ENCODE results near the gene TPI1. TPM values are rescaled to one million over a fixed set of nuclear protein-coding genes. Genes with fewer than 3 reads are reported as not detected.

TPI1 gene
- 1,238 and 1,525 TPM in 2 replicates for total RNA-seq

GRCh38 chr12:6867413-6868210 is at the start of gene TPI1:
TSS of gene TPI1 (plus strand) at chr12:6867531. CDS start at chr12:6867567, 36 bp downstream.

GRCh38 chr12:6821591-6822425 is 45.5 kb upstream of the TPI1 start, which contains the start of gene GPR162:
TSS of gene GPR162 (plus strand) at chr12:6821821. CDS start at chr12:6823899, 2,078 bp downstream.

GRCh38 chr12:6827982-6828780 is 39.1 kb upstream of the TPI1 start, which contains the start of gene P3H3:
TSS of gene P3H3 (plus strand) at chr12:6828407. CDS start at chr12:6828441, 34 bp downstream.

GRCh38 chr12:6840761-6841515 is 26.4 kb upstream of the TPI1 start, which contains the start of gene GNB3:
TSS of gene GNB3 (plus strand) at chr12:6840925. CDS start at chr12:6841288, 363 bp downstream.

GRCh38 chr12:6851153-6851920 is 16.0 kb upstream of the TPI1 start, which contains the start of gene CDCA3:
TSS of gene CDCA3 (minus strand) at chr12:6851286. CDS start at chr12:6850952, 334 bp downstream.

GRCh38 chr12:6851921-6852650 is 15.2 kb upstream of the TPI1 start, which contains the start of gene USP5:
TSS of gene USP5 (plus strand) at chr12:6852150. CDS start at chr12:6852180, 30 bp downstream.

GRCh38 chr12:6873094-6874014 is 6.0 kb downstream of the TPI1 start, which contains the start of gene SPSB2:
TSS of gene SPSB2 (minus strand) at chr12:6873303. CDS start at chr12:6872901, 402 bp downstream.

GRCh38 chr12:6904280-6905276 is 37.2 kb downstream of the TPI1 start, which contains the start of gene LRRC23:
TSS of gene LRRC23 (plus strand) at chr12:6904822. CDS start at chr12:6905634, 812 bp downstream.

GRCh38 chr12:6914246-6914946 is 47.1 kb downstream of the TPI1 start, which contains the start of gene ENO2:
TSS of gene ENO2 (plus strand) at chr12:6914580. CDS start at chr12:6915833, 1,253 bp downstream.

Other genes starting within 250 kb of the TPI1 start
- gene LPAR5, start 231.6 kb upstream of the TPI1 start, total RNA-seq = 0.12 TPM in 1 of 2 replicates, not detected in the other
- gene ACRBP, start 220.1 kb upstream of the TPI1 start, total RNA-seq = 0.22 and 0.25 TPM in 2 replicates
- gene ING4, start 204.4 kb upstream of the TPI1 start, total RNA-seq = 20.8 and 30.4 TPM in 2 replicates
- 10.1 and 10.3 TPM in 2 replicates for gene ZNF384, start 178.2 kb upstream of the TPI1 start, total RNA-seq
- gene PIANP, start 166.7 kb upstream of the TPI1 start, total RNA-seq = under 0.01 TPM in 1 of 2 replicates, not detected in the other
- gene COPS7A, start 143.5 kb upstream of the TPI1 start, total RNA-seq = 76.7 and 77.9 TPM in 2 replicates
- 131 and 181 TPM in 2 replicates for gene MLF2, start 114.4 kb upstream of the TPI1 start, total RNA-seq
- 60.1 and 63.5 TPM in 2 replicates for gene PTMS, start 101.2 kb upstream of the TPI1 start, total RNA-seq
- under 0.01 and 0.11 TPM in 2 replicates for gene LAG3, start 95.0 kb upstream of the TPI1 start, total RNA-seq
- 0.25 TPM in 1 of 2 replicates, not detected in the other for gene CD4, start 78.0 kb upstream of the TPI1 start, total RNA-seq
- gene GPR162, start 45.7 kb upstream of the TPI1 start, total RNA-seq = 5.0 and 6.0 TPM in 2 replicates
- gene P3H3, start 39.1 kb upstream of the TPI1 start, total RNA-seq = 133 and 175 TPM in 2 replicates
- gene GNB3, start 26.6 kb upstream of the TPI1 start, total RNA-seq = 2.9 and 3.7 TPM in 2 replicates
- gene CDCA3, start 16.2 kb upstream of the TPI1 start, total RNA-seq = 9.0 and 35.9 TPM in 2 replicates
- gene USP5, start 15.4 kb upstream of the TPI1 start, total RNA-seq = 94.9 and 147 TPM in 2 replicates
- 7.0 and 9.5 TPM in 2 replicates for gene SPSB2, start 5.8 kb downstream of the TPI1 start, total RNA-seq
- 8.6 and 14.4 TPM in 2 replicates for gene LRRC23, start 37.3 kb downstream of the TPI1 start, total RNA-seq
- 29.0 and 38.4 TPM in 2 replicates for gene ENO2, start 47.0 kb downstream of the TPI1 start, total RNA-seq
- 15.7 and 22.4 TPM in 2 replicates for gene ATN1, start 60.4 kb downstream of the TPI1 start, total RNA-seq
- gene RNU7-1, start 76.3 kb downstream of the TPI1 start, total RNA-seq = not detected in 2 replicates
- 60.8 and 143 TPM in 2 replicates for gene C12orf57, start 76.5 kb downstream of the TPI1 start, total RNA-seq
- gene PTPN6, start 83.8 kb downstream of the TPI1 start, total RNA-seq = 0.11 TPM in 1 of 2 replicates, not detected in the other
- 155 and 196 TPM in 2 replicates for gene PHB2, start 103.1 kb downstream of the TPI1 start, total RNA-seq
- 43.5 and 72.2 TPM in 2 replicates for gene EMG1, start 103.4 kb downstream of the TPI1 start, total RNA-seq
- 7.2 and 7.7 TPM in 2 replicates for gene LPCAT3, start 150.9 kb downstream of the TPI1 start, total RNA-seq
- 72.8 and 248 TPM in 2 replicates for gene C1S, start 193.2 kb downstream of the TPI1 start, total RNA-seq
- gene C1R, start 224.9 kb downstream of the TPI1 start, total RNA-seq = 27.1 and 114 TPM in 2 replicates
- 17.4 and 30.1 TPM in 2 replicates for gene C1RL, start 241.7 kb downstream of the TPI1 start, total RNA-seq

Data from uterine smooth muscle cell (primary cell).